Measurements from ENCODE around the gene ZNF692. TPM values are rescaled to one million over a fixed set of nuclear protein-coding genes. Genes with fewer than 3 reads are reported as not detected.

The ZNF692 gene
- total RNA-seq, 1 donor from 2014 or later = 73.0 TPM

DNA sequence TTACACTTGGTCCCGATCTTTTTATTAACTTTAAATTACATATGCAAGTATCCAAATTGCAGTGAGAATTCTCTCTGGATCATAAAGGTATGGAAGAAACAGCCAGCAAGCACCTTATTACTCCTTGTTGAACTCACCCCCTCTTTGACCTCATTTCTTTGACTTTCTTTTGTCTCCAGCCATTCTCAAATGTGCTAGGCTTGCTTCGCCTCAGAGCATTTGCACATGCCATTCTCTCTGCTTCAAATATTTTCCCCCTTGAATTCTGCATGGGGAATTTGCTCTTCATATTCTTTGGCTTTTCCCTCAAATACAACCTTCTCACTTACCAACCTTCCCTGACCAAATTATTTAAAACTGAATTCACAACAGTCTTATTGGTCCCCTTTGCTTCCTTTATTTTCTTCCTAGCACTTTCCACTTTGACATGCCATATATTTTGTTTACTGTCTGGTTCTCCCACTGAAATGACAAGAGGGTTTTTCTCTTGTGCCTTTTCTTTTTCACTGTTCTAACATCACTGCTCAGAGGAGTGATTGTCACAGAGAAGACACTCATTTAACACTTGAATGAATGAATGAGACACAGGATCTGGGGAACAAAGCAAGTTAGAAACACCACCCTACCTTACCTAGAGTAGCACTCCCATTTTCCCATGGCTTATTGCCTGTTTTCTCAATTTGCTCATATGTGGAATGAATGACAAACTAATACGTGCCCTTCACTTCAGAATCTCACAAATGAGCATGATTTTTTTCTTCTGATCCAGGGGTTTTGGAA, 45.7 kb upstream of the ZNF692 start:
- Mint-ChIP-seq H3K27me3 (peaks cover 15% of the 10 kb centered on the region), H3K27ac (no peak overlapping the region), H3K36me3 (peaks cover 9% of the 10 kb centered on the region), H3K4me3 (peak overlapping the region; percentile 94), H3K9me3 (no peaks in the 10 kb centered on the region), H3K4me1 (ENCODE audit: unreplicated experiment) (peaks cover 28% of the 10 kb centered on the region)
- TF ChIP-seq, protein P1, sequence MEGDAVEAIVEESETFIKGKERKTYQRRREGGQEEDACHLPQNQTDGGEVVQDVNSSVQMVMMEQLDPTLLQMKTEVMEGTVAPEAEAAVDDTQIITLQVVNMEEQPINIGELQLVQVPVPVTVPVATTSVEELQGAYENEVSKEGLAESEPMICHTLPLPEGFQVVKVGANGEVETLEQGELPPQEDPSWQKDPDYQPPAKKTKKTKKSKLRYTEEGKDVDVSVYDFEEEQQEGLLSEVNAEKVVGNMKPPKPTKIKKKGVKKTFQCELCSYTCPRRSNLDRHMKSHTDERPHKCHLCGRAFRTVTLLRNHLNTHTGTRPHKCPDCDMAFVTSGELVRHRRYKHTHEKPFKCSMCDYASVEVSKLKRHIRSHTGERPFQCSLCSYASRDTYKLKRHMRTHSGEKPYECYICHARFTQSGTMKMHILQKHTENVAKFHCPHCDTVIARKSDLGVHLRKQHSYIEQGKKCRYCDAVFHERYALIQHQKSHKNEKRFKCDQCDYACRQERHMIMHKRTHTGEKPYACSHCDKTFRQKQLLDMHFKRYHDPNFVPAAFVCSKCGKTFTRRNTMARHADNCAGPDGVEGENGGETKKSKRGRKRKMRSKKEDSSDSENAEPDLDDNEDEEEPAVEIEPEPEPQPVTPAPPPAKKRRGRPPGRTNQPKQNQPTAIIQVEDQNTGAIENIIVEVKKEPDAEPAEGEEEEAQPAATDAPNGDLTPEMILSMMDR (conservative IDR thresholded peaks at IDR 0.05) = no peak
- DNase-seq (ENCODE audit: extremely low spot score, unreplicated experiment) = no peak

DNA sequence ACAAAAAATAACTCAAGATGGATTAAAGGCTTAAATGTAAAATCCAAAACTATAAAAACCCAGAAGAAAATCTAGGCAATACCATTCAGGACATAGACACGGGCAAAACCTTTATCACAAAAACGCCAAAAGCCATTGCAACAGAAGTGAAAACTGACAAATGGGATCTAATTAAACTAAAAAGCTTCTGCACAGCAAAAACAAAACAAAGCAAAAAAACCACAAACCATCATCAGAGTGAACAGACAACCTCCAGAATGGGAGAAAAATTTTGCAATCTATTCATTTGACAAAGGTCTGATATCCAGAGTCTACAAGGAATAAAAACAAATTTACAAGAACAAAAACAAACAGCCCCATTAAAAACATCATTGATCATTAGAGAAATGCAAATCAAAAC, 42.7 kb upstream of the ZNF692 start:
- TF ChIP-seq, protein P1 (conservative IDR thresholded peaks at IDR 0.05) = no peak
- no peak for DNase-seq (ENCODE audit: extremely low spot score, unreplicated experiment)
- Mint-ChIP-seq H3K27ac (no peak overlapping the region), H3K27me3 (peaks cover 28% of the 10 kb centered on the region), H3K4me1 (ENCODE audit: unreplicated experiment) (peaks cover 7% of the 10 kb centered on the region), H3K4me3 (no peak overlapping the region), H3K36me3 (no peaks in the 10 kb centered on the region), H3K9me3 (no peaks in the 10 kb centered on the region)

DNA sequence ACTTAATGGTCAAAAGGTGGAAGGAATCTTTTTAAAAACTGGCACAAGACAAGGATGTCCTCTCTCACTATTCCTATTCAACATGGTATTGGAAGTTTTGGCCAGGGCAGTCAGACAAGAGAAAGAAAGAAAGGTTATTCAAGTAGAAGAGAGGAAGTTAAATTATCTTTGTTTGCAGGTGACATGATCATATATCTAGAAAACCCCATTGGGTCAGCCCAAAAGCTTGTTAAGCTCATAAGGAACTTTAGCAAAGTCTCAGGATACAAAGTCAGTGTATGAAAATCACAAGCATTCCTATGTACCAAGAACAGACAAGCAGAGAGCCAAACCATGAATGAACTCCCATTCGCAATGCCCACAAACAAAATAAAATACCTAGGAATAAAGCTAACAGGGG, 41.8 kb upstream of the ZNF692 start:
- Mint-ChIP-seq H3K36me3 (no peaks in the 10 kb centered on the region), H3K27me3 (peaks cover 28% of the 10 kb centered on the region), H3K4me1 (ENCODE audit: unreplicated experiment) (peaks cover 8% of the 10 kb centered on the region), H3K9me3 (no peaks in the 10 kb centered on the region), H3K27ac (no peak overlapping the region), H3K4me3 (no peak overlapping the region)
- TF ChIP-seq, protein P1 (conservative IDR thresholded peaks at IDR 0.05) = no peak
- no peak for DNase-seq (ENCODE audit: extremely low spot score, unreplicated experiment)

DNA sequence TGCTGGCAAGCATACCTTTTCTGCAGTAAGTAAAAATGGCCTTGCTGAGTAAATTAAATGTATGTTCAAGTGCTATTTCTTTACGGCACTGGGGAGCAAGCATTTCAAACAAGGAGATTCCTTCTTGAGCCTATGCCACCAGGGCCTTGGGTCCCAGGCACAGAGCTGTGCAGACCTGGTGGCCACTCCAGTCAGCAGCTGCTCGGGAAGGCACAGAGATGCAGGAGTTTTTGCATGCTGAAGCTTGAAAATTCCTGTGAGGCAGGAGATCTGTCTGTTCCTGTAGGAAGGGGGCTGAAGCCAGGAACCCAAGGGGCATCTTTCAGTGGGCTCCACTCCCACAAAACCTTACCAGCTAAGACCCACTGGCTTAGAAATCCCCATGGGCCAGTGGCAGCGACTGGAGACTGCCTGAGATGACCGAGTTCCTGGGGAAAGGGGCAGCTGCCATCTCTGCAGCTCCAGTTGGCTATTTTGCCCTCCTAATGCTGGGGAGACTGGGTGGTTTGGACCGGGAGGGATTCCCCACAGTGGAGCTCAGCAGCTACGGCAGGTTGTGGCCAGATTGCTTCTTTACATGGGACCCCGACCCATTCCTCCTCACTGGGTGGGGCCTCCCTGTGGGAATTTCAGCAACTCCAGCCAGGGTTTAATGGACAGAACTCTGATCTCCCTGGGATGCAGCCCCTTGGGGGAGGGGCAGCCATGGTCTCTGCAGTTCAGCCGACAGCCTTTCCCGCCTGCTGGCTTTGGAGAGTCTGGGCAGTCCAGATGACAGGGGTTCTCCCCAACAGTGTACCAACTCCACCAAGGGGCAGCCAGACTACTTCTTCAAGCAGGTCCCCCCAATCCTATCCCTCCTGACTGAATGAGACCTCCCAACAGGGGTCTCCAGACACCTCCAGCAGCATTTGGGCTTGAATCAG, 38.8 kb upstream of the ZNF692 start:
- Mint-ChIP-seq H3K27ac (peak overlapping the region; percentile 35), H3K9me3 (no peaks in the 10 kb centered on the region), H3K4me3 (no peak overlapping the region), H3K4me1 (ENCODE audit: unreplicated experiment) (peaks cover 8% of the 10 kb centered on the region), H3K27me3 (peaks cover 32% of the 10 kb centered on the region), H3K36me3 (no peaks in the 10 kb centered on the region)
- TF ChIP-seq, protein P1 (conservative IDR thresholded peaks at IDR 0.05) = no peak
- no peak for DNase-seq (ENCODE audit: extremely low spot score, unreplicated experiment)

DNA sequence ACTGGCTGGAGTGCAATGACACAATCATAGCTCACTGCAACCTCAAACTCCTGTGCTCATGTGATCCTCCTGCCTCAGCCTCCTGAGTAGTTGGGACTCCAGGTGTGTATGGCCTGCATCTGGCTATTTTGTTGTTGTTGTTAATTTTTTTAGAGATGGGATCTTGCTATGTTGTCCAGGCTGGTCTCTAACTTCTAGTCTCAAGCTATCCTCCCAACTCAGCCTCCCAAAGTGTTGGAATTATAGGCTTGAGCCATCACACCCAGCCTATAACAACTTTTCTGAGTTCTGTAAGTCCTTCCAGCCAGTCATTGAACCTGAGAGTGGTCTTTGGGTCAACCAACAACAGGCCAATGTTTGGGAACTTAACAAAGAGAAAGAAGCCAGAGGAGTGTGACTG, 36.0 kb upstream of the ZNF692 start:
- no peak for DNase-seq (ENCODE audit: extremely low spot score, unreplicated experiment)
- Mint-ChIP-seq H3K4me3 (no peak overlapping the region), H3K4me1 (ENCODE audit: unreplicated experiment) (peaks cover 8% of the 10 kb centered on the region), H3K36me3 (no peaks in the 10 kb centered on the region), H3K9me3 (no peaks in the 10 kb centered on the region), H3K27me3 (peaks cover 18% of the 10 kb centered on the region), H3K27ac (no peak overlapping the region)
- TF ChIP-seq, protein P1 (conservative IDR thresholded peaks at IDR 0.05) = no peak

Data from type B pancreatic cell (in vitro differentiated cells).